ENCODE data around the gene EDNRB.

DNA sequence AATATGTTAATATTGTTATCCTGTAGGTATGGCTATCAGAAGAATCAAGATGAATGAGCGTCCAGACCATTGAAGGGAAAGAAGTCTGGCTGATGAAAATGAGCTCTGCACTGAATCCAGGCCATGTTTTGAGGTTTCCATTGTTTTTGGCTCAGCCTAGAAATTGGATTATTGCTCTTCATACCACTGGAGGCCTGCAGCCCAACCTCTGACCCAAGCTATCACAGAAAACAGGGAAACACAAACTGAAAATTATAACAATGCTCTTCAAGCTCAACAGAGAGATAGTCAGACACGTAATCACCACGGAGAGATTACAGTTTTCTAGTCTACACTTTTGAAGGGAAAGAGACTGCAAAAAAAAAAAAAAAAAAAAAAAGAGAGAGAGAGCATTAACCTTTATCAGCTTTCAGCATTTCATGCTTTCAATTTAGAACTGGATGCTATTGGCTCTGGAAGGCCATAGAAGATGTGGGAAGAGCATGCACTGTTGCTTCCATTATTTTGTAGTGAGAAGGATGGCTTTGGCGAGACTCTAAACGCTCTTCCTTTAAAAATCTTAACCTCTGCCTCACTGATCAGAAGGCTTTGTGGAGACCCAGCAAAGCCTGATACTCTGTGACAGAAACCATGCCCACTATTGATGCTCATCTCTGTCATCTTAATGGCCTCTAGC is 10.8 kb downstream of the EDNRB start:
- TF ChIP-seq, protein P1, sequence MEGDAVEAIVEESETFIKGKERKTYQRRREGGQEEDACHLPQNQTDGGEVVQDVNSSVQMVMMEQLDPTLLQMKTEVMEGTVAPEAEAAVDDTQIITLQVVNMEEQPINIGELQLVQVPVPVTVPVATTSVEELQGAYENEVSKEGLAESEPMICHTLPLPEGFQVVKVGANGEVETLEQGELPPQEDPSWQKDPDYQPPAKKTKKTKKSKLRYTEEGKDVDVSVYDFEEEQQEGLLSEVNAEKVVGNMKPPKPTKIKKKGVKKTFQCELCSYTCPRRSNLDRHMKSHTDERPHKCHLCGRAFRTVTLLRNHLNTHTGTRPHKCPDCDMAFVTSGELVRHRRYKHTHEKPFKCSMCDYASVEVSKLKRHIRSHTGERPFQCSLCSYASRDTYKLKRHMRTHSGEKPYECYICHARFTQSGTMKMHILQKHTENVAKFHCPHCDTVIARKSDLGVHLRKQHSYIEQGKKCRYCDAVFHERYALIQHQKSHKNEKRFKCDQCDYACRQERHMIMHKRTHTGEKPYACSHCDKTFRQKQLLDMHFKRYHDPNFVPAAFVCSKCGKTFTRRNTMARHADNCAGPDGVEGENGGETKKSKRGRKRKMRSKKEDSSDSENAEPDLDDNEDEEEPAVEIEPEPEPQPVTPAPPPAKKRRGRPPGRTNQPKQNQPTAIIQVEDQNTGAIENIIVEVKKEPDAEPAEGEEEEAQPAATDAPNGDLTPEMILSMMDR (optimal IDR thresholded peaks at IDR 0.05 in 1 of 3, IDR thresholded peaks at IDR 0.05 in 1 of 3, conservative IDR thresholded peaks at IDR 0.05 in 1 of 3; ENCODE audit: extremely low read depth in 1 of 3, insufficient read depth in 2 of 3, low read length in 3 of 3) = no peak
- TF ChIP-seq EZH2 (IDR thresholded peaks at IDR 0.05; ENCODE audit: low read length) = no peak
